H1 (cell line): ENCODE data around the gene ARL14. TPM values are rescaled to one million over a fixed set of nuclear protein-coding genes. Genes with fewer than 3 reads are reported as not detected.
A peak's percentile ranks its signal among the peaks of the same experiment; 100 is the strongest.

ENCODE experiments used
- CTCF ChIA-PET: fragments of 300-600 bp; sonication (Branson Sonifier 250); formaldehyde crosslinking; loops from one replicate; lab custom pipeline; 2021; ENCODE audit not compliant: partially characterized antibody; lab: Charles Lee
- POLR2A ChIA-PET: fragments of 300-600 bp; sonication (Branson Sonifier 250); formaldehyde crosslinking; loops from one replicate; lab custom pipeline; 2021; ENCODE audit warnings: inconsistent platforms; ENCODE audit not compliant: partially characterized antibody; lab: Charles Lee
- DNase-seq, 2 experiments: peaks; one replicate each; pipeline versions ENCODE4 v3.0.0 to v3.0.0-alpha.2; 2010 to 2022; ENCODE audit warnings: low spot score in 2 of 2, low read depth in 1 of 2, mixed read lengths in 1 of 2
- FAIRE-seq: peaks from 2 replicates; lab custom pipeline; 2011; peaks lifted over from hg19 to GRCh38; lab: Jason Lieb, UNC
- H2AFZ ChIP-seq: 2 replicates; pipeline ENCODE4 v1.8.1; 2012; ENCODE audit warnings: low read length, inconsistent platforms
- H2AK5ac ChIP-seq: 2 replicates; pipeline ENCODE4 v1.6.1; 2013; ENCODE audit warnings: low read depth, low read length
- H2BK120ac ChIP-seq: replicated peaks from 2 replicates; pipeline ENCODE3; 2013; ENCODE audit warnings: low read depth, low read length, inconsistent platforms
- H2BK12ac ChIP-seq: 2 replicates; pipeline ENCODE4 v1.6.1; 2013; ENCODE audit warnings: low read depth, low read length
- H2BK15ac ChIP-seq: 2 replicates; pipeline ENCODE4 v1.6.1; 2013; ENCODE audit warnings: low read length
- H2BK20ac ChIP-seq: 2 replicates; pipeline ENCODE4 v1.6.1; 2013; ENCODE audit warnings: low read length
- H2BK5ac ChIP-seq: 2 replicates; pipeline ENCODE4 v1.6.1; 2013; ENCODE audit warnings: low read depth, low read length
- H3K14ac ChIP-seq: 2 replicates; pipeline ENCODE4 v1.6.1; 2013; ENCODE audit warnings: inconsistent platforms; ENCODE audit not compliant: insufficient read length
- H3K18ac ChIP-seq: 2 replicates; pipeline ENCODE4 v1.6.1; 2013; ENCODE audit warnings: low read length; ENCODE audit errors: extremely low read depth
- H3K23ac ChIP-seq: 2 replicates; pipeline ENCODE4 v1.6.1; 2013; ENCODE audit warnings: inconsistent platforms; ENCODE audit not compliant: insufficient read length
- H3K23me2 ChIP-seq: 2 replicates; pipeline ENCODE4 v1.6.1; 2013; ENCODE audit warnings: low read depth, low read length
- H3K27ac ChIP-seq: 2 replicates; pipeline ENCODE4 v1.6.1; 2011; ENCODE audit warnings: low read depth, low read length, inconsistent platforms
- H3K27me3 ChIP-seq, 4 experiments: replicated peaks in 1 of 4; 1 replicate in 1 of 4; 2 replicates in 3 of 4; pipeline versions ENCODE4 v1.6.1 to v1.8.1; 2011 to 2013; ENCODE audit warnings: low read length in 3 of 4, mild to moderate bottlenecking in 3 of 4, inconsistent platforms in 2 of 4, mixed read lengths in 2 of 4, moderate library complexity in 1 of 4; ENCODE audit not compliant: control insufficient read depth in 3 of 4, insufficient read depth in 3 of 4; ENCODE audit errors: extremely low read depth in 1 of 4
- H3K36me3 ChIP-seq, 4 experiments: 2 replicates each; pipeline versions ENCODE4 v1.6.1 to v1.8.1; 2011 to 2013; ENCODE audit warnings: mild to moderate bottlenecking in 4 of 4, low read length in 3 of 4, moderate library complexity in 2 of 4, control low read depth in 1 of 4, inconsistent platforms in 1 of 4; ENCODE audit not compliant: insufficient read depth in 4 of 4, control insufficient read depth in 2 of 4
- H3K4ac ChIP-seq: replicated peaks from 2 replicates; pipeline ENCODE3; 2013; ENCODE audit warnings: low read length, low read depth, mixed read lengths, inconsistent platforms; ENCODE audit not compliant: insufficient read length
- H3K4me1 ChIP-seq, 4 experiments: replicated peaks in 1 of 4; 1 replicate in 1 of 4; 2 replicates in 3 of 4; pipeline versions ENCODE4 v1.6.1 to v1.8.1; 2011 to 2013; ENCODE audit warnings: low read length in 3 of 4, inconsistent platforms in 2 of 4, mixed read lengths in 1 of 4; ENCODE audit not compliant: insufficient read depth in 4 of 4, control insufficient read depth in 3 of 4
- H3K4me2 ChIP-seq, 2 experiments: 2 replicates each; pipeline versions ENCODE4 v1.6.1 to v1.8.1; 2011 to 2013; ENCODE audit warnings: low read depth in 2 of 2, low read length in 2 of 2, control low read depth in 1 of 2, inconsistent platforms in 1 of 2, mild to moderate bottlenecking in 1 of 2; ENCODE audit not compliant: insufficient read depth in 1 of 2
- H3K4me3 ChIP-seq, 4 experiments: fragments of 200-600, 300-600 bp in 1 of 4; sonication (generic), shearing (Covaris generic), sonication (Bioruptor Twin) in 1 of 4; 2 replicates each; pipeline versions ENCODE4 v1.5.1 to v1.8.1; 2011 to 2016; ENCODE audit warnings: low read length in 4 of 4, low read depth in 3 of 4, control low read depth in 2 of 4, inconsistent platforms in 2 of 4, mild to moderate bottlenecking in 2 of 4, mixed read lengths in 1 of 4, moderate library complexity in 1 of 4; ENCODE audit not compliant: insufficient read depth in 2 of 4; ENCODE audit errors: extremely low read depth in 1 of 4
- H3K56ac ChIP-seq: replicated peaks from 2 replicates; pipeline ENCODE3; 2013; ENCODE audit warnings: low read depth, mild to moderate bottlenecking, mixed read lengths, low read length, inconsistent platforms; ENCODE audit not compliant: insufficient read length
- H3K79me1 ChIP-seq: 2 replicates; pipeline ENCODE4 v1.6.1; 2013; ENCODE audit warnings: low read depth, low read length, control low read depth
- H3K79me2 ChIP-seq, 2 experiments: 2 replicates each; pipeline versions ENCODE4 v1.6.1 to v1.8.1; 2012 to 2013; ENCODE audit warnings: low read length in 2 of 2, mild to moderate bottlenecking in 2 of 2, inconsistent platforms in 1 of 2; ENCODE audit not compliant: insufficient read depth in 2 of 2, control insufficient read depth in 1 of 2
- H3K9ac ChIP-seq, 4 experiments: replicated peaks in 1 of 4; 1 replicate in 1 of 4; 2 replicates in 3 of 4; pipeline versions ENCODE4 v1.6.1 to v1.8.1; 2011 to 2013; ENCODE audit warnings: low read depth in 3 of 4, low read length in 3 of 4, control low read depth in 2 of 4, mild to moderate bottlenecking in 2 of 4, moderate library complexity in 2 of 4, inconsistent platforms in 1 of 4; ENCODE audit errors: extremely low read depth in 1 of 4
- H3K9me3 ChIP-seq, 2 experiments: 2 replicates each; pipeline versions ENCODE4 v1.6.1 to v1.8.1; 2012 to 2013; ENCODE audit warnings: mild to moderate bottlenecking in 2 of 2, moderate library complexity in 2 of 2, control low read depth in 1 of 2, inconsistent platforms in 1 of 2, low read depth in 1 of 2, low read length in 1 of 2, mixed read lengths in 1 of 2; ENCODE audit not compliant: insufficient read depth in 2 of 2
- H4K20me1 ChIP-seq, 2 experiments: replicated peaks in 1 of 2; 2 replicates each; pipeline versions ENCODE3 to v1.8.1; 2011 to 2013; ENCODE audit warnings: inconsistent platforms in 2 of 2, low read length in 2 of 2, mild to moderate bottlenecking in 1 of 2; ENCODE audit not compliant: insufficient read depth in 2 of 2, control insufficient read depth in 1 of 2
- H4K5ac ChIP-seq: 2 replicates; pipeline ENCODE4 v1.6.1; 2013; ENCODE audit warnings: low read length, low read depth, mixed read lengths, inconsistent platforms; ENCODE audit not compliant: insufficient read length
- H4K8ac ChIP-seq: 2 replicates; pipeline ENCODE4 v1.8.0; 2013; ENCODE audit warnings: mild to moderate bottlenecking, moderate library complexity, low read length, inconsistent platforms; ENCODE audit not compliant: insufficient read depth; ENCODE audit errors: extremely low read depth
- H4K91ac ChIP-seq: replicated peaks from 2 replicates; pipeline ENCODE3; 2013; ENCODE audit warnings: low read length, mixed read lengths, inconsistent platforms; ENCODE audit not compliant: insufficient read length
- FOSL1 ChIP-seq: IDR thresholded peaks from 2 replicates; pipeline ENCODE4 v1.6.1; 2011; ENCODE audit warnings: mild to moderate bottlenecking, low read depth, low read length, moderate library complexity; ENCODE audit not compliant: insufficient read depth
- POLR2AphosphoS5 ChIP-seq: IDR thresholded peaks from 2 replicates; pipeline ENCODE4 v1.6.1; 2011; ENCODE audit warnings: low read depth, low read length
- RXRA ChIP-seq: IDR thresholded peaks from 2 replicates; pipeline ENCODE4 v1.6.1; 2011; ENCODE audit warnings: low read depth, mild to moderate bottlenecking, low read length, moderate library complexity; ENCODE audit not compliant: insufficient read depth
- WGBS, 2 experiments: shearing (Covaris generic) in 1 of 2; methylation state at CpG; one replicate each; pipeline versions ENCODE4 v1.1.6 to v1.1.7; 2013 to 2015; ENCODE audit warnings: low lambda C conversion rate in 2 of 2, mixed read lengths in 2 of 2, inconsistent platforms in 1 of 2, low coverage in 1 of 2, missing lambda C conversion rate in 1 of 2; ENCODE audit not compliant: insufficient replicate concordance in 2 of 2, insufficient coverage in 1 of 2, insufficient read length in 1 of 2; ENCODE audit errors: extremely low coverage in 1 of 2, missing lambda C conversion rate in 1 of 2; 5-methylcytosine and 5-hydroxymethylcytosine counted together
- polyA plus RNA-seq, 7 experiments: library from polyadenylated mRNA; depleted of rRNA in 3 of 7; stranded (reverse) in 5 of 7; unstranded in 2 of 7; fragments of >200 nt in 5 of 7; fragments of 200-250 nt in 2 of 7; gene quantifications; 1 replicate in 5 of 7; 2 replicates in 1 of 7; 4 replicates in 1 of 7; pipeline versions ENCODE4 v1.2.1 to v1.2.3, GENCODE V29; 2011 to 2013; ENCODE audit warnings: missing spikeins in 2 of 7, mixed read lengths in 2 of 7
- total RNA-seq: library from RNA; stranded (reverse); fragmentation: NEBNext Ultra II Directional; extraction: Animal tissue kit (Norgen Biotek cat#: 25700); gene quantifications from 2 replicates; pipeline ENCODE4 v1.2.1, GENCODE V29; 2021

ARL14 gene
- total and polyA plus RNA-seq, 2 of the 8 experiments (the other 6 are each of a cell fraction or from before 2014, with no cell fraction given): not detected

GRCh38 chr3:160695003-160695402 lies 18.0 kb downstream of the ARL14 start:
- Histone ChIP-seq H3K4ac (no peak overlapping the region), H2BK12ac (no peak overlapping the region), H2BK5ac (no peak overlapping the region), H3K23ac (no peak overlapping the region), H3K18ac (no peak overlapping the region), H3K36me3 (no peaks in the 10 kb centered on the region), H3K14ac (no peak overlapping the region), H3K9ac (no peak overlapping the region), H3K4me1 (no peaks in the 10 kb centered on the region), H4K91ac (no peak overlapping the region), H3K4me2 (no peak overlapping the region), H4K5ac (no peak overlapping the region), H4K8ac (no peak overlapping the region; the same call in 1 of the 2 replicates), H2BK120ac (no peak overlapping the region), H3K56ac (no peak overlapping the region), H4K20me1 (no peaks in the 10 kb centered on the region), H3K27ac (no peak overlapping the region), H3K79me2 (no peaks in the 10 kb centered on the region), H2BK20ac (no peak overlapping the region), H2AFZ (peak overlapping the region; percentile 68; the same call in 1 of the 2 replicates), H2BK15ac (no peak overlapping the region), H2AK5ac (no peak overlapping the region), H3K79me1 (no peaks in the 10 kb centered on the region), H3K27me3 (no peaks in the 10 kb centered on the region), H3K9me3 (no peaks in the 10 kb centered on the region), H3K23me2 (no peaks in the 10 kb centered on the region), H3K4me3 (no peak overlapping the region)
- POLR2A ChIA-PET: no interaction called here
- FAIRE-seq: no peak
- CTCF ChIA-PET: interaction anchor here (1.2 to 2.8 kb wide), 2 partner anchors 9 to 247 kb away, joined by 3 to 14 read pairs; no protein-coding TSS in a partner anchor
- DNase-seq: no peak
- 88% methylated on average over 7 of the region's 8 CpGs; no CpG with 5 or more reads in 1 of the 2 experiments for whole genome bisulfite sequencing, 2 experiments
- no peak for TF ChIP-seq RXRA
- TF ChIP-seq POLR2AphosphoS5: no peak
- no peak for TF ChIP-seq FOSL1
